Mesodermal cell (in vitro differentiated cells): ENCODE data around the gene NDUFS8.
A peak's percentile ranks its signal among the peaks of the same experiment; 100 is the strongest.

Experiments
- H3K27ac ChIP-seq: 2 replicates; pipeline ENCODE4 v1.7.0; 2013; ENCODE audit warnings: mild to moderate bottlenecking, low read depth, low read length, moderate library complexity; ENCODE audit not compliant: severe bottlenecking
- H3K36me3 ChIP-seq: 2 replicates; pipeline ENCODE4 v1.7.1; 2013; ENCODE audit warnings: mild to moderate bottlenecking, low read length, moderate library complexity; ENCODE audit not compliant: control insufficient read depth, insufficient read depth
- H3K4me1 ChIP-seq: one replicate; pipeline ENCODE4 v1.7.1; 2013; ENCODE audit warnings: mild to moderate bottlenecking, low read length; ENCODE audit not compliant: insufficient read depth, control insufficient read depth, poor library complexity, severe bottlenecking
- H3K4me3 ChIP-seq: 2 replicates; pipeline ENCODE4 v1.7.0; 2013; ENCODE audit warnings: low read length, control low read depth, mild to moderate bottlenecking; ENCODE audit not compliant: insufficient read depth, poor library complexity, severe bottlenecking; ENCODE audit errors: extremely low read depth
- H3K9me3 ChIP-seq: 2 replicates; pipeline ENCODE4 v1.7.1; 2013; ENCODE audit warnings: mild to moderate bottlenecking, low read length, moderate library complexity; ENCODE audit not compliant: control insufficient read depth
- WGBS, 2 experiments: methylation state at CpG; one replicate each; pipeline ENCODE4 v1.1.5; 2013; ENCODE audit warnings: missing lambda C conversion rate in 2 of 2; ENCODE audit not compliant: insufficient coverage in 2 of 2; 5-methylcytosine and 5-hydroxymethylcytosine counted together

Gene NDUFS8

GRCh38 chr11:68004551-68005335, 25.7 kb upstream of the NDUFS8 start:
- H3K9me3 ChIP-seq: peaks cover 6% of the 10 kb centered on the region
- H3K36me3 ChIP-seq: no peaks in the 10 kb centered on the region
- 82 to 88% methylated on average over 10 to 12 of the region's 14 CpGs for WGBS, 2 experiments
- H3K4me3 ChIP-seq: peak overlapping the region; percentile 50
- no peak overlapping the region for H3K27ac ChIP-seq
- H3K4me1 ChIP-seq: no peaks in the 10 kb centered on the region

DNA sequence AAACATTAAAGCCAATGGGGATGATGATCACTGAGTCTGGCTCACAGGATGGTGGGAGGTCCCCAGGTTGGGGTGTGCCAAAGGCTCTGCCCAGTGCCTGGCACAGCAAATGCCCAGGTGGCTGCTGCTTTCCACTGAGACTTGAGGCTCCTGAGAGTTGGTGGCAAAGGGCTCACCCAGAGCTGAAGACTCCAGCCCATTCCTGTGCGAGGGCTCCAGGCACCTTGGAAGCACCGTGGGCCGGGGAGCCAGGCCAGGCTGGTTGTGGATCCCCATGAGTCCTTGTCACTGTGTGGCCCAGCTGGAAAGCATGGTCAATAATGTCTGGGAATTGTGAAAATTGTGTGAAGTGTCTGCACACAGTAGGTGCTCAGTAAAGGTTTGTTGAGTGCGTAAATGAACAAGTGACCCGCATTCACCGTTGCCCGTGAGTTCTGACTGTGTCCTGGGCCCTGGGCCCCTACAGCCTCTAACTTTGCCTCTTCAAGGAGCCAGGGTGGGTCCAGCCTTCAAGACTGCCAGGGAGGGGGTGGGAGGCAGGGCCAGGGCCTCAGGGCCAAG, 23.8 kb upstream of the NDUFS8 start:
- 97% methylated on average over 7 of the region's 7 CpGs for WGBS, 2 experiments
- no peak overlapping the region for H3K27ac ChIP-seq
- no peaks in the 10 kb centered on the region for H3K36me3 ChIP-seq
- H3K4me3 ChIP-seq: no peak overlapping the region
- peaks cover 6% of the 10 kb centered on the region for H3K9me3 ChIP-seq
- H3K4me1 ChIP-seq: peaks cover 4% of the 10 kb centered on the region

DNA sequence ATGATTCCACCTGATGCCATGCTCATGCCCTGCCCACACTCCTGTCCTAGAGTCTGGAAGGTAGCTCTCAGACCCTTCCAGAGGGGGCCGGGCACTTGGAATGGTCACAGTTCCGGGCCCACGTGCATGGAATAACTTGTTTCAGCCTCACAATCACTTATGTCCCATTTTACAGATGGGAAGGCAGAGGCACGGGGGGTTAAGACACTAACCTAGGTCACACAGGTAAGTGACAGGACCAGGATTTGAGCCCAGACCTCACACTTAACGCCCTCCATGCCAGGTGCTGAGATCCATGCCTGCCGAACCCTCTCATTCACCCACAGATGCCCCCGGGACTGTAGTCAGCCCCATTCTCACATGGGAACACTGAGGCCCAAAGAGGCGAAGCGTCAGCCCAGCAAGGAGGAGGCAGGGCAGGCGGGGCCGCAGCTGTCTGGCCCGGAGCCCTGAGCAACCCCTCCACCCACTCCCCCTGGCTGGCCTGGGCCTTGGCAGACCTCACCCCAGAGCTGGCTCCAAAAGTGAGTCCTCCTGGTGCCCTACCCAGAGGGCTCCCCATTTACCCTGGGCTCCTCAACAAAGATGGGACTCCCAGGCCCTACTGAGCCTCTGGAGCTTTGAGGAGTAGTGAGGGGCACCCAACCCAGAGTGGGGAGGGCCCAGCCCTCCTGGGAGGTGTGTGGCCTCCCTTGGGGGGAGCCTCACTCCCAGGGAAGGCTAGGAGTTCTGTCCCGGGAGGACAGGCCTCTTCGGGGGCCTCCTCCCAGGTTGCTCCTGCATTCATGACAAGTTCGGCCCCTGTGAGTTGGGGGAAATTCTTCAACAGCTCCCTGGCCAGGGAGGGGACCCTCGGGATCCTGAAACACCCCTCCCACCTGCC, 22.7 kb upstream of the NDUFS8 start:
- WGBS, 2 experiments: 91% methylated on average over 12 to 14 of the region's 16 CpGs
- Histone ChIP-seq H3K4me3 (no peak overlapping the region), H3K27ac (no peak overlapping the region), H3K9me3 (peaks cover 6% of the 10 kb centered on the region), H3K4me1 (peaks cover 11% of the 10 kb centered on the region), H3K36me3 (no peaks in the 10 kb centered on the region)

- 88 to 91% methylated on average over 19 to 24 of the region's 27 CpGs for WGBS, 2 experiments
- Histone ChIP-seq H3K27ac (no peak overlapping the region), H3K36me3 (no peaks in the 10 kb centered on the region), H3K4me3 (no peak overlapping the region), H3K9me3 (peaks cover 6% of the 10 kb centered on the region), H3K4me1 (peaks cover 15% of the 10 kb centered on the region)
Observed at GRCh38 chr11:68008381-68009337, 21.8 kb upstream of the NDUFS8 start.

DNA sequence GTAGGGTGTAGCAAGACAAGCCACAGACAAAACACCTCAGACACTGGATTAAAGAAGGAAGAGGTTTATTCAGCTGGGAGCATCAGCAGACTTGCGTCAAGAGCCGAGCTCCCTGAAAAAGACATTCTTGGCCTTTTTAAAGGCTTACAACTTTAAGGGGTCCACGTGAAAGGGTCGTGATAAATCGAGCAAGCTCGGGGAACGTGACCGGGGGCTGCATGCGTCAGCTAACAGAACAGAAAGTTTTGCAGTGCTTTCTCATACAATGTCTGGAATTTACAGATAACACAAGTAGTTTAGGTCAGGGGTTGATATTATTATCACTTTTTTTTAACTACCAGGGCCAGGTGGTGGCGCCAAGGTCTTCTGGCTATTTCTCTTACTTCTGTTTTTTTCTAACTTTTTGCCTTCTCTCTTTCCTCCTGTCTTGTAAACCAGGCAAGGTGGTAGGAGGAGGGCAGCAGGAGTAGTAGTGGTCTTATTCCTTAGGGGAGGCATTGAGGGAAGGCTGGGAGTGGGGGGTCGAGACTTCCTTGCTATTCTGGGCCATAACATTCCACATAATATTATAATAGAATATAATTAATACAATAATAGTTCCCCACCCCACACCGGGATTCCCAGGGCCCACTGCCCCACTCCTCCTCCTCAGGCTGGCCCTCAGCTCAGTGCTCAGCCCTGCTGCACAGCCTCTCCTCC, 20.9 kb upstream of the NDUFS8 start:
- peaks cover 19% of the 10 kb centered on the region for H3K4me1 ChIP-seq
- no peak overlapping the region for H3K4me3 ChIP-seq
- H3K9me3 ChIP-seq: peaks cover 6% of the 10 kb centered on the region
- no peak overlapping the region for H3K27ac ChIP-seq
- WGBS, 2 experiments: 93 to 94% methylated on average over 6 to 7 of the region's 12 CpGs
- H3K36me3 ChIP-seq: no peaks in the 10 kb centered on the region

- WGBS, 2 experiments: 47 to 61% methylated on average over 29 to 32 of the region's 33 CpGs
- Histone ChIP-seq H3K9me3 (peaks cover 6% of the 10 kb centered on the region), H3K4me1 (peaks cover 21% of the 10 kb centered on the region), H3K4me3 (no peak within 1 kb of the TSS), H3K27ac (no peak within 1 kb of the TSS), H3K36me3 (no peaks in the 10 kb centered on the region)
Observed at GRCh38 chr11:68010090-68011041, 20.1 kb upstream of the NDUFS8 start, which contains the start of gene ALDH3B1. Gene ALDH3B1, plus strand, starts transcription at chr11:68010327. Its CDS starts 4,971 bp downstream, at chr11:68015298.

- Histone ChIP-seq H3K27ac (no peak overlapping the region), H3K4me1 (peaks cover 21% of the 10 kb centered on the region), H3K9me3 (peaks cover 6% of the 10 kb centered on the region), H3K36me3 (no peaks in the 10 kb centered on the region), H3K4me3 (no peak overlapping the region)
- 95 to 96% methylated on average over 13 to 15 of the region's 16 CpGs for WGBS, 2 experiments
Observed at GRCh38 chr11:68011051-68011943, 19.2 kb upstream of the NDUFS8 start.

GRCh38 chr11:68012044-68012842, 18.2 kb upstream of the NDUFS8 start:
- Histone ChIP-seq H3K27ac (peak overlapping the region; percentile 41), H3K9me3 (peaks cover 6% of the 10 kb centered on the region), H3K36me3 (no peaks in the 10 kb centered on the region), H3K4me3 (no peak overlapping the region), H3K4me1 (peaks cover 21% of the 10 kb centered on the region)
- 86 to 96% methylated on average over 10 to 11 of the region's 17 CpGs for WGBS, 2 experiments
